Endothelial cell of umbilical vein (primary cell): ENCODE measurements around the gene ARHGEF10L. TPM values are rescaled to one million over a fixed set of nuclear protein-coding genes. Genes with fewer than 3 reads are reported as not detected.

Source experiments
- BruUV-seq: library from RNA; stranded (reverse); fragments of 400-500 nt; replicated peaks from 2 replicates; lab custom pipeline; 2021; lab: Mats Ljungman, UMichigan
- CTCF ChIA-PET: fragments of 300-600, 350-600 bp; sonication (Branson Sonifier 250); formaldehyde crosslinking; loops from one replicate; lab custom pipeline; 2021; ENCODE audit warnings: antibody characterized with exemption, inconsistent platforms; lab: Charles Lee
- POLR2A ChIA-PET: fragments of 300-600, 350-600 bp; sonication (Branson Sonifier 250); formaldehyde crosslinking; loops from one replicate; lab custom pipeline; 2021; ENCODE audit warnings: antibody characterized with exemption, inconsistent platforms; lab: Charles Lee
- DNase-seq: peaks from one replicate; pipeline ENCODE4 v3.0.0-alpha.2; 2011; ENCODE audit warnings: low read depth, low spot score
- FAIRE-seq: peaks from 2 replicates; lab custom pipeline; 2011; peaks lifted over from hg19 to GRCh38; lab: Jason Lieb, UNC
- H2AFZ ChIP-seq: 2 replicates; pipeline ENCODE4 v1.6.0; 2012; ENCODE audit warnings: low read depth, low read length, control low read depth, inconsistent platforms
- H3K27ac ChIP-seq: 2 replicates; pipeline ENCODE4 v1.5.1; 2011; ENCODE audit warnings: low read depth, mild to moderate bottlenecking, control low read depth, low read length, moderate library complexity; ENCODE audit not compliant: insufficient read depth
- H3K27me3 ChIP-seq, 2 experiments: 2 replicates each; pipeline versions ENCODE4 v1.6.0 to v1.6.1; 2011; ENCODE audit warnings: low read length in 2 of 2, mixed read lengths in 1 of 2; ENCODE audit not compliant: control insufficient read depth in 2 of 2, insufficient read depth in 2 of 2
- H3K36me3 ChIP-seq, 2 experiments: 2 replicates in 1 of 2; 3 replicates in 1 of 2; pipeline ENCODE4 v1.5.1; 2011; ENCODE audit warnings: low read length in 2 of 2, mild to moderate bottlenecking in 1 of 2, moderate library complexity in 1 of 2; ENCODE audit not compliant: control insufficient read depth in 2 of 2, insufficient read depth in 2 of 2; ENCODE audit errors: extremely low read depth in 1 of 2
- H3K4me1 ChIP-seq: 3 replicates; pipeline ENCODE4 v1.5.1; 2011; ENCODE audit warnings: mild to moderate bottlenecking, low read length; ENCODE audit not compliant: control insufficient read depth, insufficient read depth; ENCODE audit errors: extremely low read depth
- H3K4me2 ChIP-seq: 2 replicates; pipeline ENCODE4 v1.6.1; 2011; ENCODE audit warnings: low read length, control low read depth, mixed read lengths; ENCODE audit not compliant: insufficient read depth
- H3K4me3 ChIP-seq, 3 experiments: fragments of 200-600 bp in 1 of 3; sonication (generic), shearing (Covaris generic) in 1 of 3; replicated peaks in 1 of 3; 2 replicates each; pipeline ENCODE4 v1.5.1; 2011 to 2016; ENCODE audit warnings: control low read depth in 3 of 3, low read length in 3 of 3, mild to moderate bottlenecking in 2 of 3, inconsistent platforms in 1 of 3, low read depth in 1 of 3, moderate library complexity in 1 of 3; ENCODE audit not compliant: insufficient read depth in 1 of 3
- H3K79me2 ChIP-seq: 2 replicates; pipeline ENCODE4 v1.6.0; 2012; ENCODE audit warnings: low read length, inconsistent platforms; ENCODE audit not compliant: control insufficient read depth, insufficient read depth
- H3K9ac ChIP-seq: replicated peaks from 2 replicates; pipeline ENCODE3; 2011; ENCODE audit warnings: low read length, control low read depth; ENCODE audit not compliant: insufficient read depth; ENCODE audit errors: extremely low read depth
- H3K9me1 ChIP-seq: replicated peaks from 3 replicates; pipeline ENCODE4 v1.6.0; 2011; ENCODE audit warnings: mild to moderate bottlenecking, low read length; ENCODE audit not compliant: control insufficient read depth, insufficient read depth; ENCODE audit errors: extremely low read depth
- H3K9me3 ChIP-seq: replicated peaks from 2 replicates; pipeline ENCODE4 v1.5.1; 2012; ENCODE audit warnings: low read length, inconsistent platforms; ENCODE audit not compliant: control insufficient read depth, insufficient read depth
- H4K20me1 ChIP-seq: replicated peaks from 2 replicates; pipeline ENCODE3; 2011; ENCODE audit warnings: mild to moderate bottlenecking, low read length; ENCODE audit not compliant: control insufficient read depth, insufficient read depth; ENCODE audit errors: extremely low read depth
- EZH2 ChIP-seq: IDR thresholded peaks from 2 replicates; pipeline ENCODE4 v1.6.1; 2012; ENCODE audit warnings: borderline replicate concordance, low read depth, mild to moderate bottlenecking, moderate library complexity, low read length, inconsistent platforms; ENCODE audit not compliant: severe bottlenecking
- FOS ChIP-seq: IDR thresholded peaks from 2 replicates; pipeline ENCODE4 v1.6.1; 2011; ENCODE audit warnings: mild to moderate bottlenecking, low read length, moderate library complexity, borderline replicate concordance; ENCODE audit not compliant: insufficient read depth
- GATA2 ChIP-seq: IDR thresholded peaks from 2 replicates; pipeline ENCODE4 v1.7.0; 2011; ENCODE audit warnings: low read depth, mild to moderate bottlenecking, moderate library complexity, mixed read lengths, low read length; ENCODE audit not compliant: insufficient read length, insufficient read depth
- MYC ChIP-seq: IDR thresholded peaks from one replicate; pipeline ENCODE4 v1.6.1; 2011; ENCODE audit warnings: mild to moderate bottlenecking, low read depth, low read length
- POLR2A ChIP-seq: IDR thresholded peaks from 2 replicates; pipeline ENCODE4 v1.6.1; 2012; ENCODE audit warnings: low read depth, mild to moderate bottlenecking, control low read depth, low read length
- POLR2AphosphoS5 ChIP-seq: IDR thresholded peaks from 2 replicates; pipeline ENCODE4 v1.6.1; 2012; ENCODE audit warnings: low read depth, mild to moderate bottlenecking, control low read depth, low read length, moderate library complexity; ENCODE audit not compliant: insufficient read depth
- dilution Hi-C: fragments of 300-500 bp; cut with MboI; formaldehyde crosslinking; loops from one replicate; pipeline ENCODE4 v1.15.0; 2019; ENCODE audit warnings: low sequenced_read_pairs; ENCODE audit not compliant: extremely low pct_ligation_motif_present
- intact Hi-C: fragments of 100-400 bp; cut with micrococcal nuclease; formaldehyde crosslinking; loops from one replicate; pipeline ENCODE4 v1.10.0; 2022
- polyA plus RNA-seq, 4 experiments: library from polyadenylated mRNA; depleted of rRNA in 3 of 4; stranded (reverse) in 3 of 4; unstranded in 1 of 4; fragments of >200 nt; gene quantifications; 2 replicates each; pipeline versions ENCODE4 v1.2.1 to v1.2.3, GENCODE V29; 2011 to 2012; ENCODE audit warnings: missing spikeins in 1 of 4
- total RNA-seq: library from RNA; stranded (reverse); gene quantifications from 2 replicates; pipeline ENCODE4 v1.2.3, GENCODE V29; 2021
- TF ChIP-seq, protein P1 (sequence below): IDR thresholded peaks from 2 replicates; pipeline ENCODE4 v1.6.1; 2011; ENCODE audit not compliant: insufficient read depth, insufficient read length
- TF ChIP-seq, protein P2 (sequence below), 2 donors: IDR thresholded peaks; 1 replicate in 1 of 2; 2 replicates in 1 of 2; pipeline ENCODE4 v1.5.1; 2011; ENCODE audit warnings: low read length in 2 of 2, mild to moderate bottlenecking in 2 of 2, moderate library complexity in 2 of 2, control low read depth in 1 of 2, inconsistent platforms in 1 of 2, low read depth in 1 of 2; ENCODE audit not compliant: insufficient read depth in 1 of 2; ENCODE audit errors: extremely low read depth in 1 of 2

The ARHGEF10L gene
- total and polyA plus RNA-seq, 2 donors (not counting 3 experiments of a cell fraction or from before 2014, with no cell fraction given): 1.9 to 5.2 TPM

DNA sequence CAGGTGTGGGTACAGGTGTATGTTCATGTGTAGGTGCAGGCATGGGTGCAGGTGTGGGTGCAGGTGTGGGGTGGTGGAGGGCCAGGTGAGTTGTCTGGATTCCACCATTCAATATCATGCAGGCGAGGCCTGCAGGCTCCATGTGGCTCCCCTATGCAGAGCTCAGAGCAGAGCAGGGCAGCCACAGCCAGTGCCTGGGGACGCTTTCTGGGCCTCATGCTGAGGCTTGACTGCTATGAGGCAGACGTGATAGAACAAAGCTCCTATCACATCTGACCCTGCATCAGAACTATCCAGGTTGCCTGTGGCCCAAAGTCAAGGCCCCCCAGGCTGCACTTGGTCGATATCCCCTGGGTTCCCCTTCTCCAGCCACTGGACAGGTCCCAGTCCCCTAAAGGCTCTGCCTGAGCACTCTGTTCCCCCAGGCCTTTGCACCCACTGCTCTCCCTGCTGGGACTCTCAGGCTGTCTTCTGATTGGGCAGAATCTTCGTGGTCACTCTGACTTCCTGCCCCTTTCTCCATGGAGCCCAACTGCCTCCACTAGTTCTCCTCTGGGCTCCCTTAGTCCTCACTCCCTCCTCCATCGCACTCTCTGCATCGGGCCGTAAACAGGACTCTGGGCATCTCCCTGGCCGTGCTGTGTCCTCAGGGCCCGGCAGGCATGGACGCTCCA, 137.0 kb downstream of the ARHGEF10L start:
- Histone ChIP-seq H3K9me3 (no peaks in the 10 kb centered on the region), H3K4me1 (no peaks in the 10 kb centered on the region), H3K4me2 (no peak overlapping the region), H3K79me2 (no peaks in the 10 kb centered on the region), H3K27ac (no peak overlapping the region), H3K4me3 (no peak overlapping the region), H3K27me3 (no peaks in the 10 kb centered on the region), H3K9ac (no peak overlapping the region), H4K20me1 (no peaks in the 10 kb centered on the region), H2AFZ (no peak overlapping the region), H3K36me3 (no peaks in the 10 kb centered on the region), H3K9me1 (no peaks in the 10 kb centered on the region)
- no peak for DNase-seq
- no peak for TF ChIP-seq EZH2
- TF ChIP-seq, protein P1, sequence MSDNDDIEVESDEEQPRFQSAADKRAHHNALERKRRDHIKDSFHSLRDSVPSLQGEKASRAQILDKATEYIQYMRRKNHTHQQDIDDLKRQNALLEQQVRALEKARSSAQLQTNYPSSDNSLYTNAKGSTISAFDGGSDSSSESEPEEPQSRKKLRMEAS: no peak
- intact Hi-C loops: no loop called here
- CTCF ChIA-PET: interaction anchor here (1.2 kb wide), 1 partner anchor 20 kb away, joined by 4 read pairs; no protein-coding TSS in a partner anchor
- dilution Hi-C loops: no loop called here
- FAIRE-seq: no peak
- POLR2A ChIA-PET: no interaction called here
- no TSS peak for BruUV-seq

DNA sequence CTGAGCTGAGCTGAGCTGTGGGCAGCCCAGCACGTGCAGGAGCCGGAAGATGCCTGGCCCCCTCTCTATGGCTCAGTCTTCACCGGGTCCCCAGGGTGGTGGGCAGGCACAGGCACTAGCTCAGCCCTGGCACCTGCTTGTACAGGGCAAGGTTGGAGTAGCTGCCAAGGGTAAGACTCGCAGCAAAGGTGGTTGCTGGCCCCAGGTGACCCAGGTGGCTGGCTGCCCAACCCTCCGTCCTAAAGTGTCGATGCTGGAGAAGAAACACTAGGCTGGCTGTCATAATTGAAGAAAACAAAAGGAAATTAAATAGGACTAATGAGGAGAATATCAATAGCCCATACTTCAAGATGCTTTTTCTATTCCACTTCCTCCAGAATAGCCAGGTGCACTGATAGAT, 138.5 kb downstream of the ARHGEF10L start:
- Histone ChIP-seq H3K9me3 (no peaks in the 10 kb centered on the region), H3K4me3 (no peak overlapping the region), H3K9me1 (no peaks in the 10 kb centered on the region), H4K20me1 (no peaks in the 10 kb centered on the region), H3K27ac (no peak overlapping the region), H2AFZ (no peak overlapping the region), H3K27me3 (no peaks in the 10 kb centered on the region), H3K9ac (no peak overlapping the region), H3K4me1 (no peaks in the 10 kb centered on the region), H3K36me3 (no peaks in the 10 kb centered on the region), H3K79me2 (no peaks in the 10 kb centered on the region), H3K4me2 (no peak overlapping the region)
- intact Hi-C loops: no loop called here
- no peak for TF ChIP-seq GATA2
- TF ChIP-seq, protein P2, sequence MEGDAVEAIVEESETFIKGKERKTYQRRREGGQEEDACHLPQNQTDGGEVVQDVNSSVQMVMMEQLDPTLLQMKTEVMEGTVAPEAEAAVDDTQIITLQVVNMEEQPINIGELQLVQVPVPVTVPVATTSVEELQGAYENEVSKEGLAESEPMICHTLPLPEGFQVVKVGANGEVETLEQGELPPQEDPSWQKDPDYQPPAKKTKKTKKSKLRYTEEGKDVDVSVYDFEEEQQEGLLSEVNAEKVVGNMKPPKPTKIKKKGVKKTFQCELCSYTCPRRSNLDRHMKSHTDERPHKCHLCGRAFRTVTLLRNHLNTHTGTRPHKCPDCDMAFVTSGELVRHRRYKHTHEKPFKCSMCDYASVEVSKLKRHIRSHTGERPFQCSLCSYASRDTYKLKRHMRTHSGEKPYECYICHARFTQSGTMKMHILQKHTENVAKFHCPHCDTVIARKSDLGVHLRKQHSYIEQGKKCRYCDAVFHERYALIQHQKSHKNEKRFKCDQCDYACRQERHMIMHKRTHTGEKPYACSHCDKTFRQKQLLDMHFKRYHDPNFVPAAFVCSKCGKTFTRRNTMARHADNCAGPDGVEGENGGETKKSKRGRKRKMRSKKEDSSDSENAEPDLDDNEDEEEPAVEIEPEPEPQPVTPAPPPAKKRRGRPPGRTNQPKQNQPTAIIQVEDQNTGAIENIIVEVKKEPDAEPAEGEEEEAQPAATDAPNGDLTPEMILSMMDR (IDR thresholded peaks at IDR 0.05; ENCODE audit: extremely low read depth in 1 of 2, insufficient read depth in 1 of 2, low read depth in 1 of 2, low read length in 2 of 2): no peak
- no peak for TF ChIP-seq FOS
- TF ChIP-seq POLR2A: no peak
- TF ChIP-seq POLR2AphosphoS5: no peak
- TF ChIP-seq, protein P1: no peak
- TF ChIP-seq EZH2: no peak
- no peak for TF ChIP-seq MYC
- CTCF ChIA-PET: interaction anchor here (1.1 to 2.2 kb wide), 2 partner anchors 16 to 18 kb away, joined by 4 to 6 read pairs; no protein-coding TSS in a partner anchor
- POLR2A ChIA-PET: no interaction called here
- dilution Hi-C loops: no loop called here
- BruUV-seq: no TSS peak
- DNase-seq (no peak), FAIRE-seq (no peak)
